Adipocyte (in vitro differentiated cells): ENCODE measurements around the gene ANKRD2.

Source experiments
- DNase-seq: peaks from one replicate; pipeline ENCODE4 v3.0.0-alpha.2; 2015; ENCODE audit warnings: low read depth
- H3K27me3 ChIP-seq: replicated peaks from 2 replicates; pipeline ENCODE4 v1.7.0; 2013; ENCODE audit warnings: mild to moderate bottlenecking, low read length, moderate library complexity; ENCODE audit not compliant: control insufficient read depth, insufficient read depth
- H3K36me3 ChIP-seq: 2 replicates; pipeline ENCODE4 v1.7.0; 2013; ENCODE audit warnings: low read length, mild to moderate bottlenecking, moderate library complexity; ENCODE audit not compliant: control insufficient read depth, insufficient read depth, severe bottlenecking
- H3K4me1 ChIP-seq: 2 replicates; pipeline ENCODE4 v1.7.0; 2013; ENCODE audit warnings: mild to moderate bottlenecking, low read length, moderate library complexity; ENCODE audit not compliant: control insufficient read depth, insufficient read depth
- H3K4me3 ChIP-seq: 2 replicates; pipeline ENCODE4 v1.7.0; 2013; ENCODE audit warnings: mild to moderate bottlenecking, low read length, moderate library complexity
- H3K9ac ChIP-seq: 2 replicates; pipeline ENCODE4 v1.7.0; 2013; ENCODE audit warnings: mild to moderate bottlenecking, low read length, moderate library complexity
- H3K9me3 ChIP-seq: 2 replicates; pipeline ENCODE4 v1.7.0; 2013; ENCODE audit warnings: mild to moderate bottlenecking, low read length, moderate library complexity; ENCODE audit not compliant: control insufficient read depth

The ANKRD2 gene

GRCh38 chr10:97632949-97633884, 60.6 kb downstream of the ANKRD2 start, which contains the start of gene MORN4:
TSS of gene MORN4 (minus strand) at chr10:97633500. CDS start at chr10:97619653, 13,847 bp downstream.
- DNase-seq: peak; percentile 97
- peak within 1 kb of the TSS; percentile 88 for H3K4me3 ChIP-seq
- H3K9ac ChIP-seq: peak within 1 kb of the TSS; percentile 80
- H3K4me1 ChIP-seq: no peaks in the 10 kb centered on the region
- H3K27me3 ChIP-seq: no peaks in the 10 kb centered on the region
- no peaks in the 10 kb centered on the region for H3K9me3 ChIP-seq
- H3K36me3 ChIP-seq: no peaks in the 10 kb centered on the region
